K562 (cell line): ENCODE data around the gene COBLL1. TPM values are rescaled to one million over a fixed set of nuclear protein-coding genes. Genes with fewer than 3 reads are reported as not detected.

Experiments
- ATAC-seq: fragments of 200-7000 bp; cut with Tn5 transposase; 3 replicates; pipeline ENCODE4 v1.9.1; 2020; ENCODE audit warnings: moderate library complexity
- BruUV-seq: library from RNA; stranded (reverse); fragments of 400-500 nt; replicated peaks from 2 replicates; lab custom pipeline; 2021; lab: Mats Ljungman, UMichigan
- CTCF ChIA-PET: fragments of 300-600 bp; formaldehyde crosslinking; extraction: SDS; loops from one replicate; lab custom pipeline; 2021; ENCODE audit warnings: low intra/inter-chr PET ratio; lab: Yijun Ruan, JAX
- POLR2A ChIA-PET: fragments of 300-600, 350-650 bp; sonication (Branson Sonifier 250); formaldehyde crosslinking; extraction: SDS; loops from one replicate; lab custom pipeline; 2021; ENCODE audit warnings: antibody characterized with exemption, inconsistent platforms; lab: Yijun Ruan, JAX
- DNase-seq, 4 experiments: peaks; one replicate each; pipeline versions ENCODE4 v3.0.0 to v3.0.0-alpha.2; 2011 to 2018; ENCODE audit warnings: low spot score in 3 of 4, mixed read lengths in 3 of 4; ENCODE audit errors: extremely low read depth in 1 of 4
- FAIRE-seq: peaks from 2 replicates; lab custom pipeline; 2011; peaks lifted over from hg19 to GRCh38; lab: Jason Lieb, UNC
- H2AFZ ChIP-seq: 2 replicates; pipeline ENCODE4 v1.6.0; 2011; ENCODE audit warnings: low read depth, low read length, control low read depth, inconsistent platforms
- H3K27ac ChIP-seq: fragments of 200-600 bp; 3 replicates; pipeline ENCODE4 v1.8.0; 2011; ENCODE audit warnings: low read depth, mild to moderate bottlenecking, control low read depth, inconsistent platforms, low read length, moderate library complexity, mixed read lengths; ENCODE audit errors: extremely low read depth
- H3K27me3 ChIP-seq, 2 experiments: fragments of 300-600 bp in 1 of 2; 2 replicates in 1 of 2; 3 replicates in 1 of 2; pipeline versions ENCODE4 v1.6.0 to v1.8.0; 2011; ENCODE audit warnings: inconsistent platforms in 2 of 2, low read length in 2 of 2, mild to moderate bottlenecking in 1 of 2, mixed read lengths in 1 of 2, moderate library complexity in 1 of 2; ENCODE audit not compliant: control insufficient read depth in 2 of 2, insufficient read depth in 2 of 2
- H3K36me3 ChIP-seq: fragments of 300-600 bp; 3 replicates; pipeline ENCODE4 v1.8.0; 2011; ENCODE audit warnings: mild to moderate bottlenecking, low read length, inconsistent platforms; ENCODE audit not compliant: control insufficient read depth, insufficient read depth
- H3K4me1 ChIP-seq, 2 experiments: fragments of 200-600 bp in 1 of 2; replicated peaks in 1 of 2; 2 replicates in 1 of 2; 3 replicates in 1 of 2; pipeline versions ENCODE4 v1.5.1 to v1.8.0; 2011; ENCODE audit warnings: inconsistent platforms in 2 of 2, low read length in 2 of 2, mild to moderate bottlenecking in 1 of 2, mixed read lengths in 1 of 2, moderate library complexity in 1 of 2; ENCODE audit not compliant: control insufficient read depth in 2 of 2, insufficient read depth in 2 of 2
- H3K4me2 ChIP-seq: 2 replicates; pipeline ENCODE4 v1.6.1; 2011; ENCODE audit warnings: low read length, control low read depth, inconsistent platforms, mixed read lengths; ENCODE audit not compliant: insufficient read depth
- H3K4me3 ChIP-seq: fragments of 200-600 bp; sonication (generic), shearing (Covaris generic); 2 replicates; pipeline ENCODE4 v1.5.1; 2016; ENCODE audit warnings: control low read depth, inconsistent platforms
- H3K79me2 ChIP-seq: fragments of 200-600 bp; 3 replicates; pipeline ENCODE4 v1.8.0; 2011; ENCODE audit warnings: low read length, inconsistent platforms; ENCODE audit not compliant: control insufficient read depth, insufficient read depth
- H3K9ac ChIP-seq, 2 experiments: 2 replicates each; pipeline versions ENCODE4 v1.6.0 to v1.6.1; 2011; ENCODE audit warnings: low read depth in 2 of 2, low read length in 2 of 2, control low read depth in 1 of 2, inconsistent platforms in 1 of 2, mild to moderate bottlenecking in 1 of 2, mixed read lengths in 1 of 2; ENCODE audit not compliant: insufficient read depth in 1 of 2
- H3K9me1 ChIP-seq: one replicate; pipeline ENCODE4 v1.6.0; 2011; ENCODE audit warnings: inconsistent platforms, mild to moderate bottlenecking, low read length, moderate library complexity; ENCODE audit not compliant: control insufficient read depth, insufficient read depth
- H3K9me3 ChIP-seq: replicated peaks from 2 replicates; pipeline ENCODE4 v1.5.1; 2011; ENCODE audit warnings: low read depth, low read length, inconsistent platforms; ENCODE audit not compliant: control insufficient read depth, insufficient read depth
- H4K20me1 ChIP-seq: replicated peaks from 2 replicates; pipeline ENCODE4 v1.6.1; 2011; ENCODE audit warnings: low read length, inconsistent platforms, mixed read lengths; ENCODE audit not compliant: control insufficient read depth, insufficient read depth
- CEBPB ChIP-seq: fragments of 450-650 bp; IDR thresholded peaks from 2 replicates; pipeline ENCODE4 v1.6.1; 2016; ENCODE audit warnings: missing genetic modification characterization, missing compliant biosample characterization
- DIDO1 ChIP-seq: fragments of 450-650 bp; IDR thresholded peaks from 2 replicates; pipeline ENCODE4 v1.6.1; 2016; ENCODE audit warnings: low read depth, missing biosample characterization, missing genetic modification characterization
- DPF2 ChIP-seq: fragments of 450-650 bp; IDR thresholded peaks from 2 replicates; pipeline ENCODE4 v1.6.1; 2016
- EZH2 ChIP-seq: IDR thresholded peaks from 2 replicates; pipeline ENCODE4 v1.6.1; 2012; ENCODE audit warnings: low read depth, mild to moderate bottlenecking, inconsistent platforms, low read length, borderline replicate concordance
- FOXJ2 ChIP-seq: fragments of 200-800 bp; sonication (Bioruptor generic); IDR thresholded peaks from 2 replicates; pipeline ENCODE4 v1.6.1; 2016; ENCODE audit warnings: missing genetic modification characterization, missing compliant biosample characterization
- SMAD1 ChIP-seq: fragments of 150-350 bp; IDR thresholded peaks from 2 replicates; pipeline ENCODE4 v1.6.1; 2014; ENCODE audit warnings: low read length, low read depth; ENCODE audit not compliant: partially characterized antibody
- TAF9B ChIP-seq: fragments of 450-650 bp; IDR thresholded peaks from 2 replicates; pipeline ENCODE4 v1.6.1; 2018; ENCODE audit warnings: mild to moderate bottlenecking; ENCODE audit not compliant: partially characterized antibody
- TRIM25 ChIP-seq: fragments of 450-650 bp; IDR thresholded peaks from 2 replicates; pipeline ENCODE4 v1.7.0; 2016; ENCODE audit warnings: borderline replicate concordance
- U2AF1 ChIP-seq: fragments of 200-400 bp; formaldehyde crosslinking; optimal IDR thresholded peaks from 2 replicates; pipeline ENCODE3; 2017; ENCODE audit warnings: mild to moderate bottlenecking, low read depth, low read length, moderate library complexity
- XRCC3 ChIP-seq: fragments of 450-650 bp; IDR thresholded peaks from 2 replicates; pipeline ENCODE4 v1.6.1; 2017; ENCODE audit warnings: mild to moderate bottlenecking, moderate library complexity
- ZNF740 ChIP-seq, 3 experiments: fragments of 200-800 bp in 1 of 3; sonication (Bioruptor generic) in 1 of 3; sonication (generic) in 1 of 3; formaldehyde crosslinking in 1 of 3; IDR thresholded peaks; 2 replicates each; pipeline versions ENCODE4 v1.6.1 to v1.8.0; 2016 to 2022; ENCODE audit warnings: mild to moderate bottlenecking in 2 of 3, missing compliant biosample characterization in 2 of 3, missing genetic modification characterization in 2 of 3, missing genetic modification reagents in 1 of 3
- ZNF77 ChIP-seq: fragments of 250-450 bp; sonication (Bioruptor Pico); IDR thresholded peaks from 2 replicates; pipeline ENCODE4 v1.5.0; 2020
- WGBS: fragments of 100-300 bp; shearing (Covaris generic); methylation state at CpG from one replicate; pipeline ENCODE4 v1.1.6; 2016; ENCODE audit warnings: low coverage, mixed read lengths; ENCODE audit not compliant: insufficient coverage; ENCODE audit errors: missing lambda C conversion rate; 5-methylcytosine and 5-hydroxymethylcytosine counted together
- in situ Hi-C: fragments of 300-500 bp; cut with MboI; formaldehyde crosslinking; loops from 4 replicates; pipeline ENCODE4 v1.15.0; 2018; ENCODE audit warnings: inconsistent platforms, mixed read lengths
- intact Hi-C: fragments of 100-400 bp; cut with micrococcal nuclease; formaldehyde crosslinking; loops from 2 replicates; pipeline ENCODE4 v1.14.2; 2022
- polyA plus RNA-seq, 8 experiments: library from polyadenylated mRNA; depleted of rRNA in 4 of 8; stranded (reverse) in 5 of 8; unstranded in 3 of 8; fragments of >200 nt; fragmentation: Nextera tagmentation in 2 of 8; fragmentation: Illumina TruSeq in 1 of 8; extraction: Ambion mirVana in 2 of 8; extraction: Trizol in 1 of 8; gene quantifications; 2 replicates each; pipeline versions ENCODE4 v1.2.1 to v1.2.3, GENCODE V29; 2011 to 2014; ENCODE audit warnings: inconsistent platforms in 1 of 8, missing spikeins in 1 of 8
- total RNA-seq, 7 experiments: library from RNA; depleted of rRNA in 6 of 7; stranded (reverse); fragments of >200 nt in 6 of 7; fragmentation: Illumina TruSeq in 2 of 7; extraction: Trizol in 2 of 7; gene quantifications; 2 replicates each; pipeline versions ENCODE4 v1.2.1 to v1.2.3, GENCODE V29; 2011 to 2021; ENCODE audit warnings: low replicate concordance in 1 of 7

Gene COBLL1
- total and polyA plus RNA-seq, 9 of the 15 experiments (the other 6 are each of a cell fraction or from before 2014, with no cell fraction given), result 0.07 to 1.6 (median 0.71) TPM

GRCh38 chr2:164757934-164758695, 83.5 kb downstream of the COBLL1 start:
- TF ChIP-seq FOXJ2 (tag) (no peak), CEBPB (0 out of 2 replicates have a peak, but pooled peaks have one; percentile 23)
- Histone ChIP-seq H3K9me3 (peaks cover 3% of the 10 kb centered on the region; the same call in 1 of the 2 replicates), H3K9me1 (no peaks in the 10 kb centered on the region), H3K79me2 (no peaks in the 10 kb centered on the region), H3K27me3 (no peaks in the 10 kb centered on the region), H3K9ac (no peak overlapping the region), H3K27ac (no peak overlapping the region), H3K4me2 (no peak overlapping the region), H3K36me3 (no peaks in the 10 kb centered on the region), H3K4me1 (no peaks in the 10 kb centered on the region), H3K4me3 (no peak overlapping the region), H4K20me1 (no peaks in the 10 kb centered on the region), H2AFZ (no peak overlapping the region)
- no peak for ATAC-seq
- CTCF ChIA-PET, result no interaction called here
- intact Hi-C loops, result no loop called here
- POLR2A ChIA-PET, result no interaction called here
- FAIRE-seq, result no peak
- BruUV-seq, result no TSS peak
- 3% methylated on average over 2 of the region's 2 CpGs for WGBS
- no peak for DNase-seq
- in situ Hi-C loops, result no loop called here

- ATAC-seq (no peak), DNase-seq (no peak), FAIRE-seq (no peak)
- Histone ChIP-seq H3K4me1 (no peaks in the 10 kb centered on the region), H3K9me1 (no peaks in the 10 kb centered on the region), H3K9me3 (peaks cover 3% of the 10 kb centered on the region; the same call in 1 of the 2 replicates), H3K79me2 (no peaks in the 10 kb centered on the region), H3K9ac (no peak overlapping the region), H3K4me3 (no peak overlapping the region), H3K27ac (no peak overlapping the region), H3K4me2 (no peak overlapping the region), H4K20me1 (no peaks in the 10 kb centered on the region), H3K27me3 (no peaks in the 10 kb centered on the region), H3K36me3 (no peaks in the 10 kb centered on the region), H2AFZ (no peak overlapping the region)
- ChIA-PET CTCF (no interaction called here), POLR2A (no interaction called here)
- intact Hi-C loops (no loop called here), in situ Hi-C loops (no loop called here)
- no TSS peak for BruUV-seq
- 6% methylated on average over 2 of the region's 2 CpGs for WGBS
- TF ChIP-seq TAF9B, result no peak
- TF ChIP-seq U2AF1, result no peak
- no peak for TF ChIP-seq EZH2
- no peak for TF ChIP-seq DIDO1
- TF ChIP-seq DPF2, result no peak
- no peak for TF ChIP-seq TRIM25
- TF ChIP-seq SMAD1, result no peak
- no peak for TF ChIP-seq ZNF740 (CRISPR knock-in tag; IDR thresholded peaks at IDR 0.05)
- TF ChIP-seq ZNF740 (tag; IDR thresholded peaks at IDR 0.05), result no peak
- no peak for TF ChIP-seq ZNF77
- no peak for TF ChIP-seq XRCC3
These were observed 84.8 kb downstream of the COBLL1 start for GRCh38 chr2:164756773-164757172.
